ENCODE measurements around the gene OAS2.

OAS2 gene

DNA sequence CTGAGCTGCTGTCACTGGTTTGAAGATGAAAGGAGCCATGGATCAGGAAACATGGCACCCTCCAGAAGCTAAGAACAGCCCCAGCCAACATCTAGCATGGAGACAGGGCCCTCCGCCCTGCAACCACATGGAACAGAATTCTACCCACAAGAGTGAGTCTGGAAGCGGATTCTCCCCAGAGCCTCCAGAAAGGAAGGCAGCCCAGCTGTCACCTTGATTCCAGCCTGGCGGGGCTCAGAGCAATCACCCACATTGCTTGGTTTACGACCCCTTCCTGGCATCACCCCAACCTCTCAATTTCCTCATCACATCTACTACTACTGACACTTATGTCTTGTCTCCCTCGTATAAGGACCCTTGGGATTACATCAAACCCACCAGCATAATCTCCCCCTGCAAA lies 38.5 kb downstream of the OAS2 start:
- TF ChIP-seq, protein P1, sequence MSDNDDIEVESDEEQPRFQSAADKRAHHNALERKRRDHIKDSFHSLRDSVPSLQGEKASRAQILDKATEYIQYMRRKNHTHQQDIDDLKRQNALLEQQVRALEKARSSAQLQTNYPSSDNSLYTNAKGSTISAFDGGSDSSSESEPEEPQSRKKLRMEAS (IDR thresholded peaks at IDR 0.05; ENCODE audit: low read depth, low read length), result no peak
- TF ChIP-seq, protein P2, sequence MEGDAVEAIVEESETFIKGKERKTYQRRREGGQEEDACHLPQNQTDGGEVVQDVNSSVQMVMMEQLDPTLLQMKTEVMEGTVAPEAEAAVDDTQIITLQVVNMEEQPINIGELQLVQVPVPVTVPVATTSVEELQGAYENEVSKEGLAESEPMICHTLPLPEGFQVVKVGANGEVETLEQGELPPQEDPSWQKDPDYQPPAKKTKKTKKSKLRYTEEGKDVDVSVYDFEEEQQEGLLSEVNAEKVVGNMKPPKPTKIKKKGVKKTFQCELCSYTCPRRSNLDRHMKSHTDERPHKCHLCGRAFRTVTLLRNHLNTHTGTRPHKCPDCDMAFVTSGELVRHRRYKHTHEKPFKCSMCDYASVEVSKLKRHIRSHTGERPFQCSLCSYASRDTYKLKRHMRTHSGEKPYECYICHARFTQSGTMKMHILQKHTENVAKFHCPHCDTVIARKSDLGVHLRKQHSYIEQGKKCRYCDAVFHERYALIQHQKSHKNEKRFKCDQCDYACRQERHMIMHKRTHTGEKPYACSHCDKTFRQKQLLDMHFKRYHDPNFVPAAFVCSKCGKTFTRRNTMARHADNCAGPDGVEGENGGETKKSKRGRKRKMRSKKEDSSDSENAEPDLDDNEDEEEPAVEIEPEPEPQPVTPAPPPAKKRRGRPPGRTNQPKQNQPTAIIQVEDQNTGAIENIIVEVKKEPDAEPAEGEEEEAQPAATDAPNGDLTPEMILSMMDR (IDR thresholded peaks at IDR 0.05; ENCODE audit: low read depth, low read length), result no peak
- no peak overlapping the region for H3K4me3 ChIP-seq (ENCODE audit: low read depth, low read length)
- no peak for DNase-seq (ENCODE audit: low read depth)

DNA sequence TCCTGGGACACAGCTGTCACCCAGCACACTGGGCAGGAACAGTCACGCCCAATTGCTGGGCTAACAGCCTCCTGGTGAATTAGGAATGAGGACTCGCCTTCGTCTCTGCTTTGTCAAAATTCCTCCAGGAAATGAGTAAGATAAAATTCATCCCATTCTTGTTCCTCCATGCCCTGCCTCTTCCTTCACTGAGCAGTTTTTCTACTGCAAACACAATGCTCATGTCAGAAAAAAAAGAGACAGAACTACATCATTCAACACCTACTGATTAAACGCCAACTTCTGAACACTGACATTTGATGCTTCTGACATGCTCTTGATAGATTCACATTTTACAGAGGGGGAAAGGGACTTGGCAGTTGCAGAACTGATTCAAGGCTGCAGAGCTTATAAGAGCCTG lies 40.7 kb downstream of the OAS2 start:
- TF ChIP-seq, protein P1 (IDR thresholded peaks at IDR 0.05; ENCODE audit: low read depth, low read length), result no peak
- no peak for TF ChIP-seq MYC (IDR thresholded peaks at IDR 0.05; ENCODE audit: low read depth, low read length)
- TF ChIP-seq, protein P2 (IDR thresholded peaks at IDR 0.05; ENCODE audit: low read depth, low read length), result no peak
- no peak for TF ChIP-seq POLR2A (IDR thresholded peaks at IDR 0.05; ENCODE audit: extremely low read depth, insufficient read length)
- no peak for DNase-seq (ENCODE audit: low read depth)
- H3K4me3 ChIP-seq (ENCODE audit: low read depth, low read length), result no peak overlapping the region

DNA sequence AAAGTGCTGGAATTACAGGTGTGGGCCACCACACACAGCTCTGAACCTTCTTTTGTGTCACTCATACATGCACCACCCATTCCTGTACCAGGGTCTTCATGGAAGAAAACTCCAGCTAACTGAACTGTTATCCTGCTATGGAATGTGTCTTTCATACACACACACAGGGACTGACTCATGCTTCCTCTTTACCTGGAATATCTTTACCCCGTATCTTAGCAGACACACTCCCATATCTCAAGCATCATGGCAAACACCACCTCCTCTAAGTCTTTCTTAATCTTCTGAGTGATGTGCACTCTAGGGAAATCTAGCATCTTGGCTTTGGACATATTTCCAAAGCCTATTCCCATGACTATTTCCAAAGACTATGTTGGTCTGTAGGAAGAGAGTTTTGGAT lies 43.2 kb downstream of the OAS2 start:
- DNase-seq (ENCODE audit: low read depth), result no peak
- no peak for TF ChIP-seq MYC (IDR thresholded peaks at IDR 0.05; ENCODE audit: low read depth, low read length)
- no peak for TF ChIP-seq POLR2A (IDR thresholded peaks at IDR 0.05; ENCODE audit: extremely low read depth, insufficient read length)
- TF ChIP-seq, protein P2 (IDR thresholded peaks at IDR 0.05; ENCODE audit: low read depth, low read length), result no peak
- TF ChIP-seq, protein P1 (IDR thresholded peaks at IDR 0.05; ENCODE audit: low read depth, low read length), result no peak
- H3K4me3 ChIP-seq (ENCODE audit: low read depth, low read length), result no peak overlapping the region

DNA sequence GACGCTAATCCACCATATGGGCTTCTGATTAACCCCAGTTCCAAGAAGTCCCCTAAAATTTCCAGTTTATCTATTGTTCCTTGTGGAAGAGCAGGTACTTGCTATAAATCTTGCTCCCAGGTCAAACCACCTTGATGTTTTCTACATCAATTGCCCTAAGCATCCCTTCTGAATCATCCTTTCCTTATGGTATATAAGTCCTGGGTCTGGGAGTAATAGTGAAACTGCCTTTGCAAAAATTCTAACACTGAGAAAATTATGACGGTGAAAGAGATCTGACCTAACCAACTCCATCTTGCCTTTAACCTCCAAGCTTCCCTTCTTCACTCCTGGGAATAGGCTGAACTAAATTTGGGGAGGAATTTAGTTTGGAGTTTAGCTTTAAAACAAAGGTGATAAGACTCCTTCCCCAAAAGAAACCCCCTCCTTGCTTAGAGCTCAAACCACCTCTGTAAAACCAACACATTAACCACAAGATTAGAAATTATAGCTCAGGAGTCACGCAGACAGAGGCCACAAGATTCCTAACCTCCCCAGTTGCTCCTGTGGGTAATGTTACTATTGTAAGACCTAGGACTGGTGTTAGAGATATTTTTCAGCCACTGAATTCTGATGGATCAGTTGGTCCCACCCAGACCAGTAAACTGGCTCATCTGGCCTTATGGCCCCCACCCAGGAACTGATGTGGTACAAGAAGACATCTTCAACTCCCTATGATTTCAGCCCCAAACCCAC lies 44.4 kb downstream of the OAS2 start:
- TF ChIP-seq POLR2A (IDR thresholded peaks at IDR 0.05; ENCODE audit: extremely low read depth, insufficient read length) (no peak), MYC (IDR thresholded peaks at IDR 0.05; ENCODE audit: low read depth, low read length) (no peak)
- TF ChIP-seq, protein P2 (IDR thresholded peaks at IDR 0.05; ENCODE audit: low read depth, low read length), result no peak
- TF ChIP-seq, protein P1 (IDR thresholded peaks at IDR 0.05; ENCODE audit: low read depth, low read length), result no peak
- no peak for DNase-seq (ENCODE audit: low read depth)

DNA sequence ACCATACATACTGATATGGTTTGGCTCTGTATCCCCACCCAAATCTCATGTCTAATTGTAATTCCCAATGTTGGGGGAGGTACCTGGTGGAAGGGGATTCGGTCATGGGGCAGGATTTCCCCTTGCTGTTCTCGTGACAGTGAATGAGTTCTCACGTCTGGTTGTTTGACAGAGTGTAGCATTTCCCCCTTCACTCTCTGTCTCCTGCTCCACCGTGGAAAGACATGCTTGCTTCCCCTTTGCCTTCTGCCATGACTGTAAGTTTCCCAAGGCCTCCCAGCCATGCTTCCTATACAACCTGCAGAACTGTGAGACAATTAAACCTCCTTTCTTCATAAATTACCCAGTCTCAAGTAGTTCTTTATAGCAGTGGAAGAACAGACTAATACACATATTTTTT lies 49.4 kb downstream of the OAS2 start:
- DNase-seq (ENCODE audit: low read depth), result no peak
- no peak overlapping the region for H3K4me3 ChIP-seq (ENCODE audit: low read depth, low read length)
- TF ChIP-seq, protein P2 (IDR thresholded peaks at IDR 0.05; ENCODE audit: low read depth, low read length), result no peak
- no peak for TF ChIP-seq MYC (IDR thresholded peaks at IDR 0.05; ENCODE audit: low read depth, low read length)
- no peak for TF ChIP-seq POLR2A (IDR thresholded peaks at IDR 0.05; ENCODE audit: extremely low read depth, insufficient read length)
- TF ChIP-seq, protein P1 (IDR thresholded peaks at IDR 0.05; ENCODE audit: low read depth, low read length), result no peak

More for the DNA sequence above, 44.4 kb downstream of the OAS2 start:
- H3K4me3 ChIP-seq (ENCODE audit: low read depth, low read length), result no peak overlapping the region
